NCI-H82 treated with DMSO at 0.1 percent for 48 hours (cell line): Measurements from ENCODE around the gene TPO.
"Not testable (repeated sequence)": the region's sequence is repeated elsewhere in the genome, so short reads cannot be mapped to it uniquely, and the experiment has no call there.

ENCODE experiments used
- DNase-seq: peaks from one replicate; lab custom pipeline; 2025; ENCODE audit not compliant: unreplicated experiment; lab: John Stamatoyannopoulos, UW

TPO gene

GRCh38 chr2:1551905-1552304, 138.6 kb downstream of the TPO start:
- no peak for DNase-seq

GRCh38 chr2:1552611-1553010, 139.3 kb downstream of the TPO start:
- no peak for DNase-seq

- no peak for DNase-seq
Measured at GRCh38 chr2:1553671-1554295, 140.5 kb downstream of the TPO start.

DNA sequence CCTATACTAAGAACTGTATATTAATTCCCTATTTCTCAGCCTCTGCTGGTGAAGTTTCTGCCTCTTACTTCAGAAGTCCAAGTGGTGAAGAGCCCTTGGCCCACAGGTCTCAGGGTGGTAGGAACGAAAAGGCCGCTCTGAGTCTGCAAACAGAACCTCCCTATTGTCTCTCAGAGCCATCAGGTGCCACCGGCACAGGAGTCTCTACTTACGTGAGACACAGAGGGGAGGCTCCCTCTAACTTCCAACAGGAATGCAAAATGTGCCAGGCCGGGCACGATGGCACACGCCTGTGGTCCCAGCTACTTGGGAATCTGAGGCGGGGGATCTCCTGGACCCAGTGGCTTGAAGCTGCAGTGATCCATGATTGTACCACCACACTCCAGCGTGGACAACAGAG, 143.0 kb downstream of the TPO start:
- no peak for DNase-seq

DNA sequence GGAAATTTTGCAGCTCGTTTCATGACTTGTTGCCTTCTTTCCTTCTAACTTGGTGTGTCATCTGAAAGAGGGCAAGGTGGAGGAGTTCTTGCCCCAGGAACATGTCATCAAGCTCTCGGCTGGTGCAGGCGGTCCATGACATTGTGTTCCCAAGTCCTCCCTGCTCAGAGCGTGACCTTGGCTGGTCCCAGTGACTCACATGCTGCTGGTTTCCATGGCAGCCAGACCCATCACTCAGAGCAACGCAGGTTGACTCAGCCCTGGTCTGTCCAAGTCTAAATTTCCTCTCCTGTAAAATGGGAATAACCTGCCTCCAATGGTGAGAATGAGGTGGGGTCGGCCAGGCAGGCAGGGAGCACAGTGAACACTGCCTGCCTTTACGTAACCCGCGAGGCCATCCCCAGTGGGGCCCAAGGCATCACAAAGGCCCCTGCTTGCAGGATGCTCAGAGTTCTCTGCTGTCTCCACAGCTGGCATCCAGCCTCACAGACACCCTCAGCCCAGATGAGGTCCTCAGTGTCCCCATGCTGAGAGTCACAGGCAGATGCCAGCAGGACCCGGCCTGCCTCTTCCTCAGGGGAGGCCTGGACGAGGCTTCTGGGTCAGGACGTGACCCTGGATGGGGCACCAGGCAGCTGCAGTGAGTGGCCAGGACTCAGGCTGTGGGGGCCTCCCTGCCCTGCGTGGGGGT, 143.7 kb downstream of the TPO start:
- DNase-seq: no peak

GRCh38 chr2:1557467-1557820, 144.2 kb downstream of the TPO start:
- DNase-seq: no peak

- no peak for DNase-seq
Measured at GRCh38 chr2:1559589-1560175, 146.4 kb downstream of the TPO start.

- DNase-seq: no peak
Measured at GRCh38 chr2:1561259-1561658, 148.0 kb downstream of the TPO start.

GRCh38 chr2:1561811-1562421, 148.7 kb downstream of the TPO start:
- DNase-seq: no peak

DNA sequence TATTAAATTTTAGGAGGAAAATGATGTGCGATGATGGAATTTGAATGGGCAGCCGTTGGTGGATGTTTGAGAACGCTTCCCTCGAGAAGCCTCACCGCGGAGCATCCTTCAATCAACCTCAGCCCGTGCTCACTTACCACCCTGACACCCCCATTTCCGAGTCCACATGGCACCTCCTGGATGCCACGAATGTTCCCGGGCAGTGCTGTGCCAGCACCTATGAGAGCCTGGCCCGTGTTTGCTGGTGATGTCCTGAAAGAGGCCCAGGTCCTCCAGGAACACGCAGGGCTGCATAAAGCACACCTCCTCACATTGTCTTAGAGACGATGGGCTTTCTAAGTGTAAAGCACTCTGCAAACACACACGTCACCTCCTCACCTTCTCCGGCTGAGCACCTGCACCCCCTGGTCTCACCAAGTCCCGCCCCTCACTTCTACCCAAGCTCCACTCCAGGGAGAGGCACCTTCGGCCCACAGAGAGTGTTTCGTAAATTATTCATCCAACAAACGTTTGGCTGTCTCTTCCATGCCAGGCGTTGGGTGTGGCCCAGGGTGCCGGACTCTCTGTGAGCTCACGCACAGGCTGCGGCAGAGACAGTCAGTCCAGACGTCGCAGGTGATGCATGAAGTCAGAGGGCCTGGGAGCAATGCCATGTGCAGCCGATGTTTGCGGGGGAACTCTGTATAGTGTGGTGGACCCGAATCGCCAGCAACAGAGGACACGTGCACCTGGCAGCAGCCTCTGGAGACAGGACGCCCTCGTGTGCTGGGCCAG, 150.0 kb downstream of the TPO start:
- DNase-seq: no peak

- DNase-seq: no peak
Measured at GRCh38 chr2:1563943-1564891, 151.0 kb downstream of the TPO start.

DNA sequence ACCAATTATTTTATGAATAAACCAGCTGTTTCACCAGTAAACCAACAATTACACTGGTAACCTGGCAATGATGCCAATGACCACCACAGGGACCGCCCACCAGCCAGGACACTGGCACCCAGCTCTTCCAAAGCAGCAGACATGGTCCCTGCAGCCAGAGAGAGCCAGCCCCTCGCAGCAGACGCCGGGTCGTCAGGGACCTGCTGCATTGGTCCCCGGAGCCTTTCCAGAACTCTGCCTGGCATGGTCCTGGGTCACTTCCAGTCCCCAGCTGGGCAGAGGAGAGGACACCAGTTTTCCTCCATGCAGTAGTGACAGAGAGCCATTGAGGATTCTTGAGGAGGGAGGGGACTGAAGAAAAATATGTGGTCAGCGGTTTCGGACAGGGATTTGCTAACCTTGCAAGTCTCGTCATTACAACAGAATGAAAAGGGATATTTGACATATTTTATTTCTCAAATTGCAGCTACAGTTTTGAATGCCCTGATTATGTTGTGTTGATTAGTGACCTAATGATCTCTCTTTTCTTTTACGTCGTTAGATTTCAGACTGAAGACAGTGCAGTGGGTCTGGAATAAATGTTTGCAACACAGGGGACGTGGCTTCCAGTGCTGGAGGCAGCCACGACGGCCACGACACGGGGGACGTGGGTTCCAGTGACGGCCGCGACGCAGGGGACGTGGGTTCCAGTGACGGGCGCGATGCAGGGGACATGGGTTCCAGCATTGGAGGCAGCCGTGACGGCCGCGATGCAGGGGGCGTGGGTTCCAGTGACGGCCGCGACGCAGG, 154.5 kb downstream of the TPO start:
- no peak for DNase-seq

DNA sequence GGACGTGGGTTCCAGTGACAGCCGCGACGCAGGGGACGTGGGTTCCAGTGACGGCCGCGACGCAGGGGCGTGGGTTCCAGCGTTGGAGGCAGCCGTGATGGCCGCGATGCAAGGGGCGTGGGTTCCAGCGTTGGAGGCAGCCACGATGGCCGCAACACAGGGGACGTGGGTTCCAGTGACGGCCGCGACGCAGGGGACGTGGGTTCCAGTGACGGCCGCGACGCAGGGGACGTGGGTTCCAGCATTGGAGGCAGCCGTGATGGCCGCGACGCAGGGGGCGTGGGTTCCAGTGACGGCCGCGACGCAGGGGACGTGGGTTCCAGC, 155.0 kb downstream of the TPO start:
- not testable (repeated sequence) for DNase-seq

DNA sequence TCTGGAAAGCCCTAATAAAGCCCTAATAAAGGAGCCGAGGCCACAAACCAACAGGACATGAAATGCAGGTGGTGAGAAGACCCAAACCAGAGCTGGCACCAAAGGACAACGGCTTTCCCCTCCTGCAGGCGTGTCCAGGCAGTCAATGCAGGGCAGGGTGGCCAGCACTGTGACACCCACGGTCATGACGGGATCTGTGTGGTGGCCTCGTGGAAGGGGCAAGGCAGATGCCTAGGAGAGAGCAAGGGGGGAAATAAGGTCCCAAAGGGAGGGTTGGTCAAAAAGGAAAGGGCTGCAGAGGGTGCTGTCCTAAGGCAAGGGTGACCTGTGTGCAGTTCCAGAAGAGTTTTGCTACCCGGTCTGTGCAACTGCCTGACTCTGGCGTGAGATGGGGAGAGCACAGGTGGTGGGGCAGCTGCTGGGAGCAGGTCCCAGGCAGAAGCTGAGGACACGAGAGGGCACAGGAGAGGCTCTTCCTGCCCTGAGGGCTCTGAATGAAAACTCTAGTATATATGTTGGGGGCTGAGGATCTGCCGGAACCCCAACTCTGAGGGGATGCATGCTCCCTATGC, 156.7 kb downstream of the TPO start:
- no peak for DNase-seq

GRCh38 chr2:1571477-1572417, 158.5 kb downstream of the TPO start:
- DNase-seq: no peak

- no peak for DNase-seq
Measured at GRCh38 chr2:1572638-1573037, 159.4 kb downstream of the TPO start.

- DNase-seq: no peak
Measured at GRCh38 chr2:1577846-1578245, 164.6 kb downstream of the TPO start.

DNA sequence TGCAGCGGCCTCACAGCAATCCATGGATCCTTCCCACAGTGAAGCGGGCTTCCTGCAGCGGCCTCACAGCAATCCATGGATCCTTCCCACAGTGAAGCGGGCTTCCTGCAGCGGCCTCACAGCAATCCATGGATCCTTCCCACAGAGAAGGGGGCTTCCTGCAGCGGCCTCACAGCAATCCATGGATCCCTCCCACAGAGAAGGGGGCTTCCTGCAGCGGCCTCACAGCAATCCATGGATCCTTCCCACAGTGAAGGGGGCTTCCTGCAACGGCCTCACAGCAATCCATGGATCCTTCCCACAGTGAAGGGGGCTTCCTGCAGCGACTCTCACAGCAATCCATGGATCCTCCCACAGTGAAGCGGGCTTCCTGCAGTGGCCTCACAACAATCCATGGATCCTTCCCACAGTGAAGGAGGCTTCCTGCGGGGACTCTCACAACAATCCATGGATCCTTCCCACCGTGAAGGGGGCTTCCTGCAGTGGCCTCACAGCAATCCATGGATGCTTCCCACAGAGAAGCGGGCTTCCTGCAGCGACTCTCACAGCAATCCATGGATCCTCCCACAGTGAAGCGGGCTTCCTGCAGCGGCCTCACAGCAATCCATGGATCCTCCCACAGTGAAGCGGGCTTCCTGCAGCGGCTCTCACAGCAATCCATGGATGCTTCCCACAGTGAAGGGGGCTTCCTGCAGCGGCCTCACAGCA, 168.1 kb downstream of the TPO start:
- DNase-seq: not testable (repeated sequence)
